Renal cortex interstitium (tissue), 11 donors: ENCODE results near the gene VAMP1. TPM values are rescaled to one million over a fixed set of nuclear protein-coding genes. Genes with fewer than 3 reads are reported as not detected.
"Not testable (repeated sequence)": the region's sequence is repeated elsewhere in the genome, so short reads cannot be mapped to it uniquely, and the experiment has no call there.

Source experiments
- DNase-seq, 11 donors: peaks; one replicate each; pipeline ENCODE4 v3.0.0-alpha.2; 2013; ENCODE audit warnings: low read depth in 9 of 11, low spot score in 4 of 11; ENCODE audit errors: extremely low read depth in 1 of 11
- polyA plus RNA-seq, 3 donors: library from polyadenylated mRNA; unstranded; fragments of 120-200 nt; gene quantifications; one replicate each; pipeline ENCODE4 v1.2.1, GENCODE V29; 2013; ENCODE audit not compliant: insufficient read length in 3 of 3

VAMP1 gene
- polyA plus RNA-seq, 3 donors = 10.3 to 12.6 (median 11.5) TPM

- no peak for DNase-seq
Observed at GRCh38 chr12:6476489-6476888, 6.0 kb upstream of the VAMP1 start.

DNA sequence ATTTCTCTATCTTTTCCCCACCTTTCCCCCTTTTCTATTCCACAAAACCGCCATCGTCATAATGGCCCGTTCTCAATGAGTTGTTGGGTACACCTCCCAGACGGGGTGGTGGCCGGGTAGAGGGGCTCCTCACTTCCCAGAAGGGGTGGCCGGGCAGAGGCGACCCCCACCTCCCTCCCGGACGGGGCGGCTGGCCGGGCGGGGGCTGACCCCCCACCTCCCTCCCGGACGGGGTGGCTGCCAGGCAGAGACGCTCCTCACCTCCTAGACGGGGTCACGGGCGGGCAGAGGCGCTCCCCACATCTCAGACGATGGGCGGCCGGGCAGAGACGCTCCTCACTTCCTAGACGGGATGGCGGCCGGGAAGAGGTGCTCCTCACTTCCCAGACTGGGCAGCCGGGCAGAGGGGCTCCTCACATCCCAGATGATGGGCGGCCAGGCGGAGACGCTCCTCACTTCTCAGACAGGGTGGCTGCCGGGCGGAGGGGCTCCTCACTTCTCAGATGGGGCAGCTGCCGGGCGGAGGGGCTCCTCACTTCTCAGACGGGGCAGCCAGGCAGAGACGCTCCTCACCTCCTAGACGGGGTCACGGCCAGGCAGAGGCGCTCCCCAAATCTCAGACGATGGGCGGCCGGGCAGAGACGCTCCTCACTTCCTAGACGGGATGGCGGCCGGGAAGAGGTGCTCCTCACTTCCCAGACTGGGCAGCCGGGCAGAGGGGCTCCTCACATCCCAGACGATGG lies 4.9 kb upstream of the VAMP1 start:
- DNase-seq = not testable (repeated sequence)

DNA sequence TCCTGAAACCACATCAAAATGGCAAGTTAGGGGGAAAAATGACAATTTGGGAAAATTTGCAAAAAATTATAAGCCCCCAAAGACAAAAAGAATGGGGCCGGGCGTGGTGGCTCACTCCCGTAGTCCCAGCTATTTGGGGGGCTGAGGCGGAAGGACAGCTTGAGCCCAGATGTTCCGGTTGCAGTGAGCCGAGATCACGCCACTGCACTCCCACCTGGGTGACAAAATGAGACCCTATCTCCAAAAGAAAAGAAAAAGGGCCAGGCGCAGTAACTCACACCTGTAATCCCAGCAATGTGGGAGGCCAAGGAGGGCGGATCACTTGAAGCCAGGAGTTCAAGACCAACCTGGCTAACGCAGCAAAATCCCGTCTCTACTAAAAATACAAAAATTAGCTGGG lies 2.0 kb upstream of the VAMP1 start:
- no peak for DNase-seq

- no peak for DNase-seq
Observed at GRCh38 chr12:6471989-6472360, 1.5 kb upstream of the VAMP1 start.

GRCh38 chr12:6469609-6470374 lies 685 bp downstream of the VAMP1 start:
- DNase-seq = peak in 1 of 11 donors; percentile 3

DNA sequence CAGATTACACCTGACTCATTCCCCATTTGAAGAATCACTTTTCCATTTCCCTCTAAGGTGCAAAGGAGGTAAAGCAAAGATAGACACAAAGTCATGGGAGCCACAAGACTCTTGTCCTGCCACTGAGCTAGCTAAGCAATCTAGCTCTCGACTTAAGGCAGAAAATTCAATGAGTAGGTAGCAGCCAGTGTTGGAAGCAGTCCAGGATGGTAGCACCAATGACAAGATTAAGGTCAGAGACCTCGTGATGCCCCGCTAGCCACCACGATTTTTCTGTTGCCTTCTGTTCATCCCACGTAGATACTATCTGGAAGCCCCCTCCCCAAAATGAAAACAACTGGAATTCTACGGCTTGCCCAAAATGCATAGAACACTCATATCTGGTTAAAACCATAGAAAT lies 1.4 kb downstream of the VAMP1 start:
- DNase-seq = no peak

DNA sequence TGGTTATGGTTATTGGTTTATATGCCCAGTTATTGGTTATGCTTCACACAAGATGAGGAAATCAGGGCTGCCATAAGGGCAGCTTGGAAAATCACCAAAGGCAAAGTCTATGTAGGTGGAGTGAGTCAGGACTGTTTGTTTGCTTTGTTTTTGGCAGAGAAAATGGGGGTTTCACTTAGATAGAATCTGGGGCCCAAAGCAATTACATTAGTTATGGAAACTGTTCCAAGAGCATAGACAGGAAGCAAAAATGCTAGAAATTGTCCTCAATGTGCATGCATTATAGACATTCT lies 2.2 kb downstream of the VAMP1 start:
- DNase-seq = no peak

GRCh38 chr12:6467571-6468282 lies 2.8 kb downstream of the VAMP1 start:
- not testable (repeated sequence) for DNase-seq

DNA sequence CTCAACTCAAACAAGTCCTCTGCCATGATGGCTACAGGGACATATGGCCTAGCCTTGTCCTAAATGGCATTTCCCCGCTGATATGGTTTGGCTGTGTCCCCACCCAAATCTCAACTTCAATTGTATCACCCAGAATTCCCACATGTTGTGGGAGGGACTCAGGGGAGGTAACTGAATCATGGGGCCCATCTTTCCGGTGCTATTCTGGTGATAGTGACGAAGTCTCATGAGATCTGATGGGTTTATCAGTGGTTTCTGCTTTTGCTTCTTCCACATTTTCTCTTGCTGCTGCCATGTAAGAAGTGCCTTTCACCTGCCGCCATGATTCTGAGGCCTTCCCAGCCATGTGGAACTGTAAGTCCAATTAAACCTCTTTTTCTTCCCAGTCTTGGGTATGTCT lies 3.7 kb downstream of the VAMP1 start:
- DNase-seq = not testable (repeated sequence)

- DNase-seq = no peak
Observed at GRCh38 chr12:6466184-6466573, 4.3 kb downstream of the VAMP1 start.

GRCh38 chr12:6465467-6466183 lies 4.9 kb downstream of the VAMP1 start:
- DNase-seq = peak in 9 of 11 donors; percentile 52 to 69 (median 59)

DNA sequence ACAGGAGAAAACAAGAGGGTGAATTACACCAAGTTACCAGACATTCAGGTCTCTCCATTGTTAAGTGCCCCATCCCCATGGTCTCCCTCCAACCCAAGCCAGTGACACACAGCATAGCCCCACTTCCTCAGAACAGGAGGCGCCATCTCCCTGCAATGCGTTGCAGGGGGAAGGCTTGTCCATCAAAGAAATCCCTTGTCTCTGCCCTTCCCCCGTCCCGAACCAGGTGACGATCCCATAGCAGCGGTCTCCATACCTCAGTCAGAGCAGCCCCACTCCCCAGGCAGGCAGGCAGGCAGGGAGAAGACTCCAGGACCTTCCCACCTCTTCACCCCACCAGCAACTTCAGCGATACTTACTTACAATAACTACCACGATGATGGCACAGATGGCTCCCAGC lies 5.9 kb downstream of the VAMP1 start:
- DNase-seq = no peak

DNA sequence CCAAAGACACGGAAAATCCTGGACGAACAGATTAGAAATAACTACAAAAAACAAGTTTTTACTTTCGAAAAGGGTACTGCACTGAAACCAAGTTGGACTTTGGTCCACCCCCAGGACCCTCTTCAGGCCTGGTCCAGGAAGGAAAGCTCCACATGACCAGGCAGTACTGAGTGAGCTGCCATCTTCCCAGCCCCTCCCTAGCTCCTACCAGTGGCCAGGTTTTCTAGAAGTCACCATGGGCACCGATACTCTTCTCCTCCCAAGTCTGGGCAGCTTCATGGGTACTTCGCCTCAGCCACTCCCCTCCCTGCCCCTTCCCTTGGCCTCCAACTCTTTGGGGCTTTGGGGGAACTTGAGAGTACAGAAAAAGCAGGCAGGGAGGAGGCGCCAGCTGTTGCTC lies 6.6 kb downstream of the VAMP1 start:
- DNase-seq = no peak

GRCh38 chr12:6463216-6463615 lies 7.3 kb downstream of the VAMP1 start:
- no peak for DNase-seq

- DNase-seq = no peak
Observed at GRCh38 chr12:6462234-6462995, 8.1 kb downstream of the VAMP1 start.

DNA sequence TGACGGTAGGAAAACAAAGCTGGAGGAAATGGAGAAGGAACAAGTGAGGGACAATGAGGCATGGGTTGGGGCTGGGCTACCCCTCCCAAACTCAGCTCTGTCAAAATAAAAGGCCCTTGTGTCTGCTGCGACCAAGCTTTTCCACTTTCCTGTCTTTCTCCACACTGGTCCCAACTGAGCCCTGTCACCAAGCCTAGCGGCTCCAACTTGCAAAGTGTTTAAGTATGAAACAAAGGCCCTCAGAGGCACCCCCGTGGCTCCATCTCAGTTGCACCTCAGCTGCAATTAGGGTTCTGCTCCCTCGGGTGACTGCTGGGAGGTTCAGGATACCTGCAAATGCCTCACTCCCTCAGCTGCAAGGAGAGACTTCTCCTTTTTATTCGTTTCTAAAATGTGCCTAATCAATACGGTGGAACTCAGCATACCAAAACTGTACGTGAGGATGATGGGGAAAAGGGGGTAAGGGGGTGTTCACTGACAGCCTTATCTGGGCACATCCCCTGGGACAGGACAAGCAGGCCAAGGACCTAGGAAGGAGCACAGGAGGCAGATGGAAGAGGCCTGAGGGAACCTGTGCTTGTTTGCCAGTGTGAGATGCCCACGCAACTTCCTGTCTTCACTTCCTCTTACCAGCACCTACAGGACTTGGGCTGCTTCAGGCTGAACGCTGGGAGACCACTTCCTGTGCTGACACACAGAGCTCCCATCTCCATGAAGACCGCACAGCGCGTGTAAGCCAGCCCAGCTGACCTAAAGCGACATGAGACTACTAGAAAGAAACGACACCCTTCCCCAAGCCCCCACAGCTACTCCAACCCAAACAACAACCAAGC lies 8.9 kb downstream of the VAMP1 start:
- DNase-seq = no peak

DNA sequence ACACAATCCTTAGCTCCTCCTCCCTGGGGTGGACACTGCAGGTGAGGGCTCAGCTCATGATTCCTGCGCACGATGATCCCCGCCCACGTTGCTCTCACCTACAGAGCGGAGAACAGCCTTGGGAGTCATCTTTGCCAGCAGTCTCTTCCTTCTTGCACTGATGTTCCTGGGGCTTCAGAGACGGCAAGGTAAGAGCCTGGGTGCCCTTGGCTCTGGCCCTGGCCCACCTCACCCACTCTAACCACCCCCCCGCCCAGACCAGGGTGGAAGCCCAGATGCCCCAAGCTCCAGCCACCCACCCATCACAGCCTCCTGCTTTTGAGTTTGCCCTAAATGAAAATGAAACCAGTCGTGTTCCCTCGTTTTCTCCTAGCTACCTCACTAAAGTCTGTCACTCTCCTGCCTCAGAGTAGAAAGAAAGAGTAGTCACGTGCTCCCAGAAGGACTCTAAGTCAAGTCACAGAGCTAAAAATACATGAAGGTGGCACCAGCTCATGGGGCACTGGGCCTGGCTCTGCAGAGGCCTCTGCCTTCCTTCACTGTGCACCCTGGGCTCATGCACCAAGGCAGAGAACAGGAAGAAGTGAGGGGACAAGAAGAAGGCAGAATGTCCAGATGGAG lies 9.6 kb downstream of the VAMP1 start:
- DNase-seq = no peak

DNA sequence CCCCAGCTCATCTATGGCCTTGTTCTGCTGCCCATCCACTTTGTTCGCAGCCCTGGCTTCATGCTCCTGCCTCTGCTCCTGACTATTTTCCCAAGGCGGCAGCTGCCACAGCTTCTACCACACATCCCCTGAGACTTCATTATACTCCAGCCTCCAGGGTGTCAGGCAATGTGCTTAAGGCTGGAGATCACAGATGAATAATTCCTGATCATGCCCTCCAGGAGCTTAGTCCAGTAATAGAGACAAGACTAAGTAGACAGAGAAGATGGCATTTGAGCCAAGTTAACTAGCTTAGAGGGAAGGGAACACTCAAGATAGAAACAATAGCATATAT lies 11.5 kb downstream of the VAMP1 start:
- DNase-seq = no peak
